ENCODE measurements around the gene SPACA5.
"Not testable (repeated sequence)": the region's sequence is repeated elsewhere in the genome, so short reads cannot be mapped to it uniquely, and the experiment has no call there.

SPACA5 gene

GRCh38 chrX:48006688-48007087 lies at the start of gene SPACA5:
Gene SPACA5 (plus strand): TSS chrX:48006988. CDS start chrX:48007803, 815 bp downstream.
- DNase-seq: not testable (repeated sequence)

GRCh38 chrX:47958206-47958605 lies 48.6 kb upstream of the SPACA5 start:
- DNase-seq: not testable (repeated sequence)

GRCh38 chrX:47958761-47959342 lies 47.9 kb upstream of the SPACA5 start:
- no peak for DNase-seq

GRCh38 chrX:47960406-47960805 lies 46.4 kb upstream of the SPACA5 start:
- DNase-seq: no peak

GRCh38 chrX:47961830-47962229 lies 45.0 kb upstream of the SPACA5 start:
- DNase-seq: not testable (repeated sequence)

- not testable (repeated sequence) for DNase-seq
These were observed 41.3 kb upstream of the SPACA5 start for GRCh38 chrX:47965526-47965925.

GRCh38 chrX:47973235-47973634 lies 33.6 kb upstream of the SPACA5 start:
- no peak for DNase-seq

GRCh38 chrX:47976254-47977151 lies 30.3 kb upstream of the SPACA5 start:
- no peak for DNase-seq

GRCh38 chrX:47991263-47992094 lies 15.3 kb upstream of the SPACA5 start:
- no peak for DNase-seq

GRCh38 chrX:47992095-47992380 lies 14.8 kb upstream of the SPACA5 start:
- no peak for DNase-seq

- no peak for DNase-seq
These were observed 14.1 kb upstream of the SPACA5 start for GRCh38 chrX:47992669-47993068.

- DNase-seq: no peak
These were observed 5.5 kb upstream of the SPACA5 start for GRCh38 chrX:48001260-48001659.

GRCh38 chrX:48002319-48002718 lies 4.5 kb upstream of the SPACA5 start:
- no peak for DNase-seq

GRCh38 chrX:48002929-48003328 lies 3.9 kb upstream of the SPACA5 start:
- no peak for DNase-seq

GRCh38 chrX:48003367-48003757 lies 3.4 kb upstream of the SPACA5 start:
- no peak for DNase-seq

GRCh38 chrX:48003758-48004457 lies 2.9 kb upstream of the SPACA5 start, which contains the start of gene ZNF182:
Gene ZNF182 (minus strand): TSS chrX:48003989. CDS start chrX:48002609, 1,380 bp downstream.
- peak; percentile 80 for DNase-seq

GRCh38 chrX:48009445-48009960 lies 2.7 kb downstream of the SPACA5 start:
- not testable (repeated sequence) for DNase-seq

GRCh38 chrX:48016583-48017310 lies 10.0 kb downstream of the SPACA5 start:
- not testable (repeated sequence) for DNase-seq

- not testable (repeated sequence) for DNase-seq
These were observed 13.1 kb downstream of the SPACA5 start for GRCh38 chrX:48019892-48020291.

- DNase-seq: not testable (repeated sequence)
These were observed 13.7 kb downstream of the SPACA5 start for GRCh38 chrX:48020472-48020871.

- DNase-seq: peak; percentile 83
These were observed 14.5 kb downstream of the SPACA5 start for GRCh38 chrX:48021026-48021900.
